HG03025 (cell line): Measurements from ENCODE around the gene RPL18A.

ENCODE experiments used
- ATAC-seq: cut with Tn5 transposase; IDR thresholded peaks from one replicate; pipeline ENCODE4 v1.9.1; 2021; ENCODE audit warnings: mild to moderate bottlenecking, moderate library complexity; ENCODE audit not compliant: unreplicated experiment, low FRiP score

Gene RPL18A

GRCh38 chr19:17841371-17841809 lies 18.3 kb upstream of the RPL18A start:
- ATAC-seq = no peak

- no peak for ATAC-seq
Observed at GRCh38 chr19:17841810-17842662, 17.7 kb upstream of the RPL18A start.

- no peak for ATAC-seq
Observed at GRCh38 chr19:17842663-17843291, 16.9 kb upstream of the RPL18A start.

- no peak for ATAC-seq
Observed at GRCh38 chr19:17843292-17843827, 16.4 kb upstream of the RPL18A start.

GRCh38 chr19:17843908-17844490 lies 15.7 kb upstream of the RPL18A start:
- ATAC-seq = no peak

- no peak for ATAC-seq
Observed at GRCh38 chr19:17846146-17846545, 13.6 kb upstream of the RPL18A start.

GRCh38 chr19:17847538-17848366 lies 12.0 kb upstream of the RPL18A start, which contains the start of gene JAK3:
Gene JAK3, minus strand, starts transcription at chr19:17847982. Its CDS starts 3,565 bp downstream, at chr19:17844417.
- no peak for ATAC-seq

GRCh38 chr19:17848595-17849292 lies 11.0 kb upstream of the RPL18A start:
- no peak for ATAC-seq

- ATAC-seq = no peak
Observed at GRCh38 chr19:17854061-17854460, 5.6 kb upstream of the RPL18A start.

- ATAC-seq = no peak
Observed at GRCh38 chr19:17855280-17856152, 4.2 kb upstream of the RPL18A start.

- ATAC-seq = no peak
Observed at GRCh38 chr19:17860331-17860992, 752 bp downstream of the RPL18A start.

GRCh38 chr19:17860993-17861360 lies 1.3 kb downstream of the RPL18A start:
- ATAC-seq = no peak

- ATAC-seq = no peak
Observed at GRCh38 chr19:17861542-17862402, 2.1 kb downstream of the RPL18A start.

- no peak for ATAC-seq
Observed at GRCh38 chr19:17862711-17863519, 3.2 kb downstream of the RPL18A start.

- no peak for ATAC-seq
Observed at GRCh38 chr19:17863520-17864182, 3.9 kb downstream of the RPL18A start.
